Duodenal mucosa (tissue), 2 donors: ENCODE data around the gene RELA.
"Not testable (repeated sequence)": the region's sequence is repeated elsewhere in the genome, so short reads cannot be mapped to it uniquely, and the experiment has no call there.

ENCODE experiments used
- H3K27ac ChIP-seq: one replicate; pipeline ENCODE4 v1.7.0; 2013; ENCODE audit warnings: low read depth, low read length
- H3K27me3 ChIP-seq, 2 donors: one replicate each; pipeline ENCODE4 v1.7.0; 2013; ENCODE audit warnings: low read length in 2 of 2, control low read depth in 1 of 2; ENCODE audit not compliant: insufficient read depth in 2 of 2, control insufficient read depth in 1 of 2
- H3K36me3 ChIP-seq, 2 donors: one replicate each; pipeline ENCODE4 v1.7.0; 2013; ENCODE audit warnings: low read length in 2 of 2, control low read depth in 1 of 2; ENCODE audit not compliant: insufficient read depth in 2 of 2, control insufficient read depth in 1 of 2
- H3K4me1 ChIP-seq, 2 donors: one replicate each; pipeline ENCODE4 v1.7.0; 2013; ENCODE audit warnings: low read length in 2 of 2, control low read depth in 1 of 2; ENCODE audit not compliant: insufficient read depth in 2 of 2, control insufficient read depth in 1 of 2
- H3K4me3 ChIP-seq, 2 donors: one replicate each; pipeline ENCODE4 v1.7.0; 2013; ENCODE audit warnings: low read length in 2 of 2, low read depth in 1 of 2
- H3K9ac ChIP-seq, 2 donors: one replicate each; pipeline ENCODE4 v1.7.0; 2013; ENCODE audit warnings: low read length in 2 of 2, low read depth in 1 of 2
- H3K9me3 ChIP-seq, 2 donors: one replicate each; pipeline ENCODE4 v1.7.0; 2013; ENCODE audit warnings: low read length in 2 of 2, control low read depth in 1 of 2; ENCODE audit not compliant: control insufficient read depth in 1 of 2

The RELA gene

DNA sequence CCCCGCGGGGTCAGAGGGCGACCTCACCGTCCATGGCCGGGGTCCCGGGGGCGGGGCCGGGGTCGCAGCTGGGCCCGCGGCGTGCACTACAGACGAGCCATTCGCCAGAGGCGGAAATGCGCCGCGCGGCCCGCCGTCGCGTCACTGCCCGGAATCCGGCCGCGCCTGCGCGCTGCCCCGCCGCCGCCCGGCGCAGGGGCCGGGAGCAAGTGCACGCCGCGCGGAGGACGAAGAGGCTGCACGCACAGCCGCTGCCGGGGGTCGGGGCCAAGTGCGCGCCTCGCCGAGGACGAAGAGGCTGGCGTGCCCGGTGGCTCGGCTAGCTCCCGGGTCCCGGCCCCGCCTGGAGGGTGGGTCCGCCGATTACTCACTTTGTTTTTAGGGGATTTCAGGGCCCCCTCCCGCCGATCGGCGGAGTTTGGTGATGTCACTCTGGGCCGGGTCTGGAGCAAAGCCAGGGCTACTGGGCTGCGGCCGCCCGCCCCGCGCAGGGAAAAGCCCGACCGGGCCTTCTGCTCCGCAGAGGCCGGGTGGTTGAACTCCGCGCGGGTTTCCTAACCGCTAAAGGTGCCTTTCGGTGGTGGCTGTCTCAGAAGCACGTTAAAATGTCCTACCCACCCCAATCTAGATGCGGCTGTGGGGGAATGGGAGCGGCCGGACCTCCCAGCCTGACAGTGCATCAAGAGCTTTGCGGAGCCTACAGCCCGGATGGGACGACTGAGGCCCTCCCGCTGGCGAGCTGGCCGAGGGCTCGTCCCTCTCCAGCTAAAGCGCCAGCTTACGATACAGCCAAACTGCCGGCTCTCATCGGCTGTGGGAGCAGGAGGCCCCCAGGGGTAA, at the start of gene RELA:
Gene RELA, minus strand, starts transcription at position 118 of the 840 bp plus-strand sequence. Its CDS starts 84 bp downstream, at position 34.
- no peaks in the 10 kb centered on the region for H3K9me3 ChIP-seq
- H3K36me3 ChIP-seq = peaks cover 25 to 28% of the 10 kb centered on the region in 2 donors
- peak within 1 kb of the TSS; percentile 88 to 97 for H3K4me3 ChIP-seq
- peaks cover 9 to 23% of the 10 kb centered on the region in 2 donors for H3K4me1 ChIP-seq
- H3K27me3 ChIP-seq = no peaks in the 10 kb centered on the region
- H3K27ac ChIP-seq = peak within 1 kb of the TSS; percentile 96
- H3K9ac ChIP-seq = peak within 1 kb of the TSS; percentile 92 to 93

GRCh38 chr11:65711785-65712632, 49.3 kb upstream of the RELA start, which contains the start of gene KAT5:
Gene KAT5, plus strand, starts transcription at chr11:65712252. Its CDS starts 16 bp downstream, at chr11:65712268.
- H3K36me3 ChIP-seq = peaks cover 29 to 38% of the 10 kb centered on the region in 2 donors
- H3K4me3 ChIP-seq = peak within 1 kb of the TSS; percentile 77 to 87
- peak within 1 kb of the TSS; percentile 85 to 96 for H3K9ac ChIP-seq
- no peaks in the 10 kb centered on the region for H3K9me3 ChIP-seq
- peaks cover 5 to 8% of the 10 kb centered on the region in 2 donors for H3K4me1 ChIP-seq
- peak within 1 kb of the TSS; percentile 96 for H3K27ac ChIP-seq
- no peaks in the 10 kb centered on the region for H3K27me3 ChIP-seq

DNA sequence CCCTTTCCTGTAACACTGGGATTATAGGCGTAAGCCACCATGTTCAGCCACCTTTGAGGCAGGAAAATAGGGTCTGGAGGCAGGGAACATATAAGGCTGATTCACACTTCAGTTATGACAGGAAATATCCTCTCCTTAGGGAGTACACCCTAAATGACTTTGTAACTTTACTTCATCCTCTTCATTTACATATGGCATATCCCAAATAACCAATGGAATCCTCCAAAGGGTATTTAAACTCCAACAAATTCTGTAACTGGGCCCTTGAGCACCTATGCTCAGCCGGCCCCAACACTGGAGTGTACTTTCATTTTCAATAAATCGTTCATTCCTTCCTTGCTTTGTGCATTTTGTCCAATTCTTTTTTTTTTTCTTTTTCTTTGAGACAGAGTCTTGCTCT, 47.7 kb upstream of the RELA start:
- Histone ChIP-seq H3K4me1 (peaks cover 5 to 8% of the 10 kb centered on the region in 2 donors), H3K27ac (no peak overlapping the region), H3K9me3 (no peaks in the 10 kb centered on the region), H3K36me3 (peaks cover 19 to 24% of the 10 kb centered on the region in 2 donors), H3K9ac (no peak overlapping the region), H3K27me3 (no peaks in the 10 kb centered on the region), H3K4me3 (no peak overlapping the region)

DNA sequence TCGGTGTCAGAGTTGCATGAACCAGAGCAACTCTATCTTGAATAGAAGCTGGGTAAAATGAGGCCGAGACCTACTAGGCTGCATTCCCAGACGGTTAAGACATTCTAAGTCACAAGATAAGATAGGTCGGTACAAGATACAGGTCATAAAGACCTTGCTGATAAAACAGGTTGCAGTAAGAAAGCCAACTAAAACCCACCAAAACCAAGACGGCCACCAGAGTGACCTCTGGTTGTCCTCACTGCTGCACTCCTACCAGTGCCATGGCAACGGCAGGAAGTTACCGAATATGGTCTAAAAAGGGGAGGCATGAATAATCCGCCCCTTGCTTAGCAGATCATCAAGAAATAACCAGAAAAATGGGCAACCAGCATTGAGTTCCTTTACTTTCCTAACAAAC, 46.9 kb upstream of the RELA start:
- Histone ChIP-seq H3K9ac (no peak overlapping the region), H3K27me3 (no peaks in the 10 kb centered on the region), H3K9me3 (no peaks in the 10 kb centered on the region), H3K4me1 (peaks cover 5 to 8% of the 10 kb centered on the region in 2 donors), H3K27ac (no peak overlapping the region), H3K36me3 (peaks cover 12 to 16% of the 10 kb centered on the region in 2 donors), H3K4me3 (no peak overlapping the region)

- H3K9ac ChIP-seq = no peak overlapping the region
- no peak overlapping the region for H3K27ac ChIP-seq
- H3K4me3 ChIP-seq = no peak overlapping the region
- H3K4me1 ChIP-seq = peaks cover 5 to 8% of the 10 kb centered on the region in 2 donors
- H3K9me3 ChIP-seq = no peaks in the 10 kb centered on the region
- no peaks in the 10 kb centered on the region for H3K27me3 ChIP-seq
- peaks cover 2 to 4% of the 10 kb centered on the region in 2 donors for H3K36me3 ChIP-seq
Observed at GRCh38 chr11:65708451-65708850, 45.7 kb upstream of the RELA start.

GRCh38 chr11:65707002-65707401, 44.3 kb upstream of the RELA start:
- H3K4me1 ChIP-seq, H3K27ac ChIP-seq, H3K36me3 ChIP-seq, H3K4me3 ChIP-seq, H3K27me3 ChIP-seq, H3K9me3 ChIP-seq, H3K9ac ChIP-seq: not testable (repeated sequence)

DNA sequence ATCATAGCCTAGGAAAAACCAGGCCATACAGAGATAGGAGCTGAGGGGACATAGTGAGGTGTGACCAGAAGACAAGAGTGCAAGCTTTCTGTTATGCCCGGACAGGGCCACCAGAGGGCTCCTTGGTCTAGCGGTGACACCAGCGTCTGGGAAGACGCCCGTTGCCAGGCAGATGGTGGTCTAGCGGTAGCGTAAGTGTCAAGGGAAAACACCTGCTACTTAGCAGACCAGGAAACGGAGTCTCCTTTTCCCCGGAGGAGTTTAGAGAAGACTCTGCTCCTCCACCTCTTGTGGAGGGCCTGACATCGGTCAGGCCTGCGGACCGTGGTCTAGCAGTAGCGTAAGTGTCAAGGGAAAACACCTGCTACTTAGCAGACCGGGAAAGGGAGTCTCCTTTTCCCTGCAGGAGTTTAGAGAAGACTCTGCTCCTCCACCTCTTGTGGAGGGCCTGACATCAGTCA, 43.6 kb upstream of the RELA start:
- H3K9ac ChIP-seq = not testable (repeated sequence)

GRCh38 chr11:65703846-65704245, 41.1 kb upstream of the RELA start:
- no peak overlapping the region for H3K4me3 ChIP-seq
- no peaks in the 10 kb centered on the region for H3K27me3 ChIP-seq
- H3K9me3 ChIP-seq = no peaks in the 10 kb centered on the region
- H3K4me1 ChIP-seq = no peaks in the 10 kb centered on the region
- H3K36me3 ChIP-seq = no peaks in the 10 kb centered on the region
- no peak overlapping the region for H3K27ac ChIP-seq
- H3K9ac ChIP-seq = no peak overlapping the region

More for the DNA sequence above, 43.6 kb upstream of the RELA start:
- not testable (repeated sequence) for H3K27ac ChIP-seq, H3K27me3 ChIP-seq, H3K4me1 ChIP-seq, H3K36me3 ChIP-seq, H3K9me3 ChIP-seq
- peak overlapping the region; percentile 36 to 54 for H3K4me3 ChIP-seq

GRCh38 chr11:65701686-65702085, 39.0 kb upstream of the RELA start:
- Histone ChIP-seq H3K4me1 (no peaks in the 10 kb centered on the region), H3K4me3 (no peak overlapping the region), H3K9me3 (no peaks in the 10 kb centered on the region), H3K36me3 (no peaks in the 10 kb centered on the region), H3K9ac (no peak overlapping the region), H3K27me3 (no peaks in the 10 kb centered on the region), H3K27ac (no peak overlapping the region)

GRCh38 chr11:65700399-65700798, 37.7 kb upstream of the RELA start:
- H3K4me1 ChIP-seq = peaks cover 4 to 7% of the 10 kb centered on the region in 2 donors
- H3K9me3 ChIP-seq = no peaks in the 10 kb centered on the region
- H3K9ac ChIP-seq = no peak overlapping the region
- no peaks in the 10 kb centered on the region for H3K27me3 ChIP-seq
- no peak overlapping the region for H3K4me3 ChIP-seq
- no peak overlapping the region for H3K27ac ChIP-seq
- H3K36me3 ChIP-seq = no peaks in the 10 kb centered on the region
